KG1 (cell line): ENCODE data around the gene FBXW8.

ENCODE experiments used
- DNase-seq: peaks from one replicate; lab custom pipeline; 2025; lab: John Stamatoyannopoulos, UW

FBXW8 gene

GRCh38 chr12:116887244-116887643 is 23.5 kb upstream of the FBXW8 start:
- no peak for DNase-seq

GRCh38 chr12:116887897-116888296 is 22.9 kb upstream of the FBXW8 start:
- no peak for DNase-seq

GRCh38 chr12:116890330-116890729 is 20.4 kb upstream of the FBXW8 start:
- no peak for DNase-seq

- no peak for DNase-seq
These were observed 19.7 kb upstream of the FBXW8 start for GRCh38 chr12:116891019-116891418.

GRCh38 chr12:116892349-116893140 is 18.2 kb upstream of the FBXW8 start:
- no peak for DNase-seq

GRCh38 chr12:116894913-116895312 is 15.8 kb upstream of the FBXW8 start:
- DNase-seq = no peak

- no peak for DNase-seq
These were observed 14.3 kb upstream of the FBXW8 start for GRCh38 chr12:116896411-116896924.

GRCh38 chr12:116897476-116897875 is 13.3 kb upstream of the FBXW8 start:
- DNase-seq = no peak

- no peak for DNase-seq
These were observed 12.1 kb upstream of the FBXW8 start for GRCh38 chr12:116898669-116899068.

- no peak for DNase-seq
These were observed 9.1 kb upstream of the FBXW8 start for GRCh38 chr12:116901612-116902011.

- no peak for DNase-seq
These were observed 6.9 kb upstream of the FBXW8 start for GRCh38 chr12:116903818-116904217.

- DNase-seq = no peak
These were observed 4.5 kb upstream of the FBXW8 start for GRCh38 chr12:116906285-116906684.

GRCh38 chr12:116910280-116910644 is 488 bp upstream of the FBXW8 start:
- DNase-seq = no peak

GRCh38 chr12:116915326-116915725 is 4.6 kb downstream of the FBXW8 start:
- no peak for DNase-seq

- DNase-seq = no peak
These were observed 5.4 kb downstream of the FBXW8 start for GRCh38 chr12:116916122-116916521.

- DNase-seq = no peak
These were observed 6.0 kb downstream of the FBXW8 start for GRCh38 chr12:116916714-116917114.

GRCh38 chr12:116918464-116918863 is 7.7 kb downstream of the FBXW8 start:
- no peak for DNase-seq

- no peak for DNase-seq
These were observed 8.5 kb downstream of the FBXW8 start for GRCh38 chr12:116919247-116919661.

- no peak for DNase-seq
These were observed 9.1 kb downstream of the FBXW8 start for GRCh38 chr12:116919706-116920485.

GRCh38 chr12:116920939-116921338 is 10.2 kb downstream of the FBXW8 start:
- DNase-seq = no peak

GRCh38 chr12:116922194-116922897 is 11.6 kb downstream of the FBXW8 start:
- no peak for DNase-seq
